GM12891 (cell line): ENCODE results near the gene CD300LB.

Source experiments
- POLR2A ChIP-seq: IDR thresholded peaks from 2 replicates; pipeline ENCODE4 v1.6.1; 2011; ENCODE audit warnings: low read depth, low read length, control low read depth
- POLR2AphosphoS5 ChIP-seq: IDR thresholded peaks from 2 replicates; pipeline ENCODE4 v1.6.1; 2011; ENCODE audit warnings: low read depth, low read length, control low read depth
- POU2F2 ChIP-seq: IDR thresholded peaks from 2 replicates; pipeline ENCODE4 v1.6.1; 2011; ENCODE audit warnings: low read depth, mild to moderate bottlenecking, control low read depth, low read length, moderate library complexity

- TF ChIP-seq POLR2AphosphoS5 (no peak), POLR2A (no peak), POU2F2 (no peak)
Measured at GRCh38 chr17:74529243-74529642, 2.0 kb downstream of the CD300LB start.
